PFSK-1 (cell line): ENCODE results near the gene ANKH.

ENCODE experiments used
- FOXP2 ChIP-seq: optimal IDR thresholded peaks from 2 replicates; pipeline ENCODE3; 2011; ENCODE audit warnings: borderline replicate concordance, control low read depth, inconsistent platforms; ENCODE audit not compliant: insufficient read depth; ENCODE audit errors: extremely low read length, extremely low read depth
- POLR2AphosphoS5 ChIP-seq: IDR thresholded peaks from 2 replicates; pipeline ENCODE4 v1.6.1; 2012; ENCODE audit warnings: low read depth, mild to moderate bottlenecking, control low read depth, low read length, moderate library complexity
- REST ChIP-seq, 2 experiments: IDR thresholded peaks; 2 replicates each; pipeline versions ENCODE4 v1.6.1 to v1.8.0; 2011 to 2012; ENCODE audit warnings: low read depth in 2 of 2, low read length in 2 of 2, control low read depth in 1 of 2, inconsistent platforms in 1 of 2, mild to moderate bottlenecking in 1 of 2, moderate library complexity in 1 of 2; ENCODE audit not compliant: insufficient read depth in 1 of 2
- TAF1 ChIP-seq: IDR thresholded peaks from 2 replicates; pipeline ENCODE4 v1.6.1; 2012; ENCODE audit warnings: low read length, control low read depth, borderline replicate concordance; ENCODE audit not compliant: insufficient read depth

GRCh38 chr5:14771972-14772371 lies 99.6 kb downstream of the ANKH start:
- TF ChIP-seq TAF1, result no peak
- TF ChIP-seq POLR2AphosphoS5, result no peak
- no peak for TF ChIP-seq FOXP2
- TF ChIP-seq REST (IDR thresholded peaks at IDR 0.05; ENCODE audit: insufficient read depth in 1 of 2, low read depth in 2 of 2, low read length in 2 of 2), result no peak
